Upper lobe of left lung (tissue), 6 donors: ENCODE data around the gene TMEM217. TPM values are rescaled to one million over a fixed set of nuclear protein-coding genes. Genes with fewer than 3 reads are reported as not detected.
"Not testable (repeated sequence)": the region's sequence is repeated elsewhere in the genome, so short reads cannot be mapped to it uniquely, and the experiment has no call there.

Experiments
- ATAC-seq, 2 donors: fragments of 200-7000 bp; cut with Tn5 transposase; one replicate each; pipeline ENCODE4 v1.9.1; 2022; ENCODE audit warnings: mild to moderate bottlenecking in 2 of 2, moderate library complexity in 2 of 2; ENCODE audit not compliant: low FRiP score in 2 of 2
- DNase-seq, 2 donors: peaks; one replicate each; pipeline ENCODE4 v3.0.0-alpha.2; 2019 to 2020
- H3K27ac ChIP-seq, 4 donors: fragments of 200-600 bp; sonication (generic); one replicate each; pipeline ENCODE4 v1.5.1; 2016 to 2019
- H3K27me3 ChIP-seq, 4 donors: fragments of 200-600 bp; sonication (generic); one replicate each; pipeline ENCODE4 v1.5.1; 2017 to 2019
- H3K36me3 ChIP-seq, 4 donors: fragments of 200-600 bp; sonication (generic); one replicate each; pipeline ENCODE4 v1.5.1; 2016 to 2019
- H3K4me1 ChIP-seq, 4 donors: fragments of 200-600 bp; sonication (generic); one replicate each; pipeline ENCODE4 v1.5.1; 2018 to 2019
- H3K4me3 ChIP-seq, 4 donors: fragments of 200-600 bp; sonication (generic); one replicate each; pipeline ENCODE4 v1.5.1; 2017 to 2019; ENCODE audit warnings: mild to moderate bottlenecking in 2 of 4, moderate library complexity in 1 of 4
- H3K9me3 ChIP-seq, 4 donors: fragments of 200-600 bp; sonication (generic); one replicate each; pipeline ENCODE4 v1.5.1; 2018 to 2019
- EP300 ChIP-seq, 4 donors: sonication (generic); formaldehyde crosslinking; IDR thresholded peaks; one replicate each; pipeline ENCODE4 v1.5.1; 2017; ENCODE audit warnings: antibody characterized with exemption in 4 of 4, control low read depth in 2 of 4
- POLR2A ChIP-seq, 4 donors: fragments of 450-650 bp; IDR thresholded peaks; one replicate each; pipeline ENCODE4 v1.5.1; 2016 to 2017; ENCODE audit warnings: antibody characterized with exemption in 4 of 4, mild to moderate bottlenecking in 2 of 4
- POLR2AphosphoS5 ChIP-seq, 2 donors: sonication (generic); formaldehyde crosslinking; IDR thresholded peaks; one replicate each; pipeline ENCODE4 v1.5.1; 2017; ENCODE audit warnings: antibody characterized with exemption in 2 of 2
- WGBS, 2 donors: methylation state at CpG; one replicate each; pipeline ENCODE4 v1.1.5; 2017 to 2018; 5-methylcytosine and 5-hydroxymethylcytosine counted together
- total RNA-seq, 6 donors: library from RNA; depleted of rRNA in 4 of 6; stranded (reverse); fragments of >200 nt in 4 of 6; gene quantifications; one replicate each; pipeline versions ENCODE4 v1.1.0 to v1.2.1, GENCODE V29; 2016 to 2021
- TF ChIP-seq, protein P1 (sequence below), 6 experiments: fragments of 450-650 bp in 4 of 6; fragments of 200-600 bp in 2 of 6; sonication (generic) in 2 of 6; IDR thresholded peaks; one replicate each; pipeline ENCODE4 v1.5.1; 2016 to 2019; ENCODE audit warnings: antibody characterized with exemption in 6 of 6
- donor health status: DM: no; HTN: no; CAD: no; lungs with moderate emphysema.
- donor health status: DM: no; HTN: yes; CAD: no; lungs with severe emphysema.

Gene TMEM217
- 1 to 10 TPM in 4 of 6 donors, under 1 TPM in 2; 0.67 to 3.4 (median 1.1) TPM for total RNA-seq

DNA sequence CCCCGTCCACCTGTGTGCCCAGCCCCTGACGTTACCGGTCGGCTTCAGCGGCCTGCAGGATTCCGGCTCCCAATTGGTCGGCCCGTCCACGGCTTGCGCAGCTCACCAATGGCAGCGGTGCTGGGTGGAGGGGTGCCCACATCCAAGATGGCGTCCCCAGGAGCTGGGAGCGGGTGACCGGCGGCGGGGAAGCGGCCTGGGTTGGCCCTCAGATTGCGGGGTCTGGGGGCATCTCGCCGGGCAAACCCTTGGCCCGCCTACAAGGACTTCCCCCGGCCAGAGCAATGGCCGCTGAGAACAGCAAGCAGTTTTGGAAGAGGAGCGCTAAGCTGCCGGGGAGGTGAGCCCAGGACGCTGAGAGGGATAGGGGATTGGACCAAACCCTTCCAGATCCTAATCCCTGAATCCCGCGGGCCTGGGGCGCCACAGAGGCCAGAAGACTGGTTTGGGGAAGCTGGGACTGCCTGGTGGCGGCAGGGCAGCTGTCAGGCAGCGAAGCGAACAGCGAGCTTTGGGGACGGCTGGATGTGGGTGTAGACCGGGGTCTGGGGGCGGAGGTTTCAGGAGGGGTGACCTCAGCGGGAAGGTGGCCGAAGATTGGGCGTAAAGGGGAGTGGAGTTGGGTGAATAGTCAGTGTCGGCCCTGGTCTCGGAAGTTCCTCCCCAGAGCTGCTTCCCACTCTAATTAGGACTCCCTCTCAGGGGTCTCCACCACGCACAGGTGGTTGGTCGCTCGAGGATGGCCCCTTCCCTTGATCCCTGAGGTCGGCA is at the start of gene TMEM217, which contains the start of gene TBC1D22B:
TSS of gene TMEM217 (minus strand) at position 511 of the 771 bp plus-strand sequence. CDS start 39,114 bp downstream, outside the sequence.
TSS of gene TBC1D22B (plus strand) at position 139 of the 771 bp plus-strand sequence. CDS start at position 285, 146 bp downstream.
- H3K27me3 ChIP-seq, result no peaks in the 10 kb centered on the region
- 0% methylated on average over 25 to 43 of the region's 45 CpGs for WGBS, 2 donors
- ATAC-seq, result peak; percentile 99 to 100
- TF ChIP-seq POLR2A (IDR thresholded peaks at IDR 0.05) (peak in 3 of 4 donors; percentile 44 to 83 (median 78)), POLR2AphosphoS5 (IDR thresholded peaks at IDR 0.05) (peak; percentile 64 to 84), EP300 (IDR thresholded peaks at IDR 0.05) (no peak)
- TF ChIP-seq, protein P1, sequence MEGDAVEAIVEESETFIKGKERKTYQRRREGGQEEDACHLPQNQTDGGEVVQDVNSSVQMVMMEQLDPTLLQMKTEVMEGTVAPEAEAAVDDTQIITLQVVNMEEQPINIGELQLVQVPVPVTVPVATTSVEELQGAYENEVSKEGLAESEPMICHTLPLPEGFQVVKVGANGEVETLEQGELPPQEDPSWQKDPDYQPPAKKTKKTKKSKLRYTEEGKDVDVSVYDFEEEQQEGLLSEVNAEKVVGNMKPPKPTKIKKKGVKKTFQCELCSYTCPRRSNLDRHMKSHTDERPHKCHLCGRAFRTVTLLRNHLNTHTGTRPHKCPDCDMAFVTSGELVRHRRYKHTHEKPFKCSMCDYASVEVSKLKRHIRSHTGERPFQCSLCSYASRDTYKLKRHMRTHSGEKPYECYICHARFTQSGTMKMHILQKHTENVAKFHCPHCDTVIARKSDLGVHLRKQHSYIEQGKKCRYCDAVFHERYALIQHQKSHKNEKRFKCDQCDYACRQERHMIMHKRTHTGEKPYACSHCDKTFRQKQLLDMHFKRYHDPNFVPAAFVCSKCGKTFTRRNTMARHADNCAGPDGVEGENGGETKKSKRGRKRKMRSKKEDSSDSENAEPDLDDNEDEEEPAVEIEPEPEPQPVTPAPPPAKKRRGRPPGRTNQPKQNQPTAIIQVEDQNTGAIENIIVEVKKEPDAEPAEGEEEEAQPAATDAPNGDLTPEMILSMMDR (IDR thresholded peaks at IDR 0.05), result peak in 1 of 6 experiments; percentile 27
- no peaks in the 10 kb centered on the region for H3K9me3 ChIP-seq
- H3K36me3 ChIP-seq, result no peaks in the 10 kb centered on the region
- DNase-seq, result peak; percentile 97 to 98
- H3K4me1 ChIP-seq, result peaks cover 15 to 36% (median 22%) of the 10 kb centered on the region in 4 donors
- H3K27ac ChIP-seq, result peak within 1 kb of the TSS; percentile 91 to 95 (median 94)
- H3K4me3 ChIP-seq, result peak within 1 kb of the TSS; percentile 68 to 82 (median 80)

DNA sequence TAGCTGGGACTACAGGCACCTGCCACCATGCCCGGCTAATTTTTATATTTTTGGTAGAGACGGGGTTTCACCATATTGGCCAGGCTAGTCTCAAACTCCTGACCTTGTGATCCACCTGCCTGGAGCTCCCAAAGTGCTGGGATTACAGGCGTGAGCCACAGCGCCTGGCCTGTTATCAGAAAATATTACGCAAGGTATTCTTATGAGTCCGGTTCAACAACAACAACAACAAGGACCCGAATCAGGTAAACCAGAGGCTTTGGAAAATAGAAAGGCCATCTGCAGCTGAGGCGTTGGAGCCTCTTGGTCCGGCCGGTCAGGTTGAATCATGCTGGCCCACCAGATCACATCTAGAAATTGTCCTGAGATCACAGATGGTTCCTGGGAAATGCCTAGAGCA is 49.5 kb upstream of the TMEM217 start:
- not testable (repeated sequence) for DNase-seq
- peak overlapping the region in 1 of 4 donors; percentile 58 for H3K27ac ChIP-seq

DNA sequence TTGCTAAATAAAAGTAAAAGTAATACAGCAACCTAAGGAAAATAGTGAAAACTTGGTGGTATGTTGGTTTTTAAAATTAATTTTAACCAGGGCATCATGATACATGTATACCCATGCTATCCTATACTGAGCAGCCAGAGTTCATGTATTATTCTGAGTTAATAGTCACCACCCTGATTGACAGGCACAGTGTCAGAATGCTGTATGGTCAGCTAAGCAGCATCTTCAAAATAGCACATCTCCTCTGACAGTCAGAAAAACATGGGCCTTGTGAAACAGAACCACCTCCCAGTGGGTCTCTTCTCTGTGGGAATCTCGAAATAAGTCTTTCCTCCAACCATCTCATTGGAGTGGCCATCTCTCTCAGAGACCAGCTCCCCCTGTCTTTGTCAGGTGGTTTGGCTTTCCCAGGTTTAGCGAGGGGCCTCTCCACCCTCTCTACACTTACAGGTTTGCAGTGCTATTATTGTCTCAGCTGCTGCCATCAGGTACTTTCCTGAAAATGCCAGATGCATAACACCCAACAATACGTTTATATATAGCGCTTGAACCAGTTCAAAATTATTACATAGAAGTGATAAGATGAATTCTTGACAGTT is 48.8 kb upstream of the TMEM217 start:
- no peak for ATAC-seq
- Histone ChIP-seq H3K4me1 (peaks cover 0 to 12% (median 5%) of the 10 kb centered on the region in 4 donors), H3K9me3 (no peaks in the 10 kb centered on the region), H3K4me3 (no peak overlapping the region), H3K36me3 (peaks cover 0 to 23% (median 9%) of the 10 kb centered on the region in 4 donors), H3K27ac (no peak overlapping the region), H3K27me3 (no peaks in the 10 kb centered on the region)
- 91 to 94% methylated on average over 4 of the region's 4 CpGs for WGBS, 2 donors
- no peak for DNase-seq
- TF ChIP-seq EP300 (IDR thresholded peaks at IDR 0.05) (no peak), POLR2A (IDR thresholded peaks at IDR 0.05) (no peak), POLR2AphosphoS5 (IDR thresholded peaks at IDR 0.05) (no peak)
- TF ChIP-seq, protein P1 (IDR thresholded peaks at IDR 0.05), result no peak

More for the DNA sequence above, 49.5 kb upstream of the TMEM217 start:
- WGBS, 2 donors, result 73 to 76% methylated on average over 10 of the region's 10 CpGs
- ATAC-seq, H3K9me3 ChIP-seq, H3K4me3 ChIP-seq, H3K27me3 ChIP-seq: not testable (repeated sequence)
- Histone ChIP-seq H3K36me3 (peaks cover 0 to 22% (median 9%) of the 10 kb centered on the region in 4 donors), H3K4me1 (peaks cover 0 to 12% (median 5%) of the 10 kb centered on the region in 4 donors)

DNA sequence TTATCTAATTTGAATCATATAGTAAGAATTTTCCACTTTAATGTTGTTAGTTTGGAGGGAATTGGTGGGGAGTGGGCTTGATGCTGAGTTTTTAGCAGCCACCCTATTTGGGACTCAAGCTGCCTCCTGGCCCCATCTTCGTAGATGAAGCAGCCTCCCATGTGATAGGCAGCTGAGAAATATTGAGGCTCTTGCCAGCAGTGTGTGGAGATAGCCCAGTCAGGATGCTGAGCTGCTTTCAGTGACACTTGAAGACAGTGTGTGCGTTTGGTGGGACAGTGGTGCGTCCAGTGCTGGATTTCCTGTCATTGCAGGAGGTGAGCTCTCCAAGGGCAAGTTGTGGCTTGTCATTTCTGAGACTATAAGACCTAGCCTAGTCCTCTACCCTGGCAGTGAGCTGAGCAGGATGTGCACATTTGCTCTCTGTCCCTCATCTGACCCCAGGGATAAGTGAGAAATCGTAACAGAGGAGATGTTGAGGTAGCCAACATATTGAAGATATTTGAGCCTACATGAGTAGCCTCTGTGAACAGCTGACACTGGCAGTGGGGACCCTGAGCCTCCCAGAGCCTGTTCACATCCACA is 48.0 kb upstream of the TMEM217 start:
- no peak for DNase-seq
- TF ChIP-seq, protein P1 (IDR thresholded peaks at IDR 0.05), result no peak
- TF ChIP-seq EP300 (IDR thresholded peaks at IDR 0.05), result no peak
- no peak for TF ChIP-seq POLR2A (IDR thresholded peaks at IDR 0.05)
- TF ChIP-seq POLR2AphosphoS5 (IDR thresholded peaks at IDR 0.05), result no peak
- H3K4me1 ChIP-seq, result peaks cover 0 to 12% (median 5%) of the 10 kb centered on the region in 4 donors
- no peak overlapping the region for H3K4me3 ChIP-seq
- H3K27ac ChIP-seq, result no peak overlapping the region
- H3K27me3 ChIP-seq, result no peaks in the 10 kb centered on the region
- 94 to 95% methylated on average over 4 of the region's 4 CpGs for WGBS, 2 donors
- ATAC-seq, result no peak
- no peaks in the 10 kb centered on the region for H3K9me3 ChIP-seq
- peaks cover 0 to 31% (median 9%) of the 10 kb centered on the region in 4 donors for H3K36me3 ChIP-seq

DNA sequence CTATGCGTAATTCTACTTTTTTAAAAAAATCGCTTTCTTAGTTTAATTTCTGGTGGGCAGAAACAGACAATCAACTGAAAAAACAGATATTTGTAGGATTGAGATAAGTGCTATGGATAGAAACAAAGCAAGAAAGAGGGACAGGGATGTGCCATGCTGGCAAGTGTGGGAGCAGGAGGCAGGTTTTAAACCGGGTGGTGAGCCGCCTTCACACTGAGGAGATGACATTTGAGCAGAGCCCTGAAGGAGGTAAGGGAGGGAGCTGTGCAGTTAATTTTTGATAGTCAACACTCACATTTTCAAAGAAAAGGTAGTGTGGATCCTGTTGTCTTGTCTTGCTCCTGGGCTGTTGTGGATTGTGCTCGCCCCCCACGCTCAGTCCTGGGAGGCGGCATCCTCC is 46.8 kb upstream of the TMEM217 start:
- DNase-seq (no peak), ATAC-seq (no peak)
- H3K27ac ChIP-seq, result no peak overlapping the region
- no peak overlapping the region for H3K4me3 ChIP-seq
- H3K9me3 ChIP-seq, result no peaks in the 10 kb centered on the region
- peaks cover 0 to 33% (median 9%) of the 10 kb centered on the region in 4 donors for H3K36me3 ChIP-seq
- TF ChIP-seq POLR2A (IDR thresholded peaks at IDR 0.05) (no peak), EP300 (IDR thresholded peaks at IDR 0.05) (no peak), POLR2AphosphoS5 (IDR thresholded peaks at IDR 0.05) (no peak)
- TF ChIP-seq, protein P1 (IDR thresholded peaks at IDR 0.05), result no peak
- peaks cover 0 to 12% (median 5%) of the 10 kb centered on the region in 4 donors for H3K4me1 ChIP-seq
- 93 to 95% methylated on average over 7 of the region's 7 CpGs for WGBS, 2 donors
- no peaks in the 10 kb centered on the region for H3K27me3 ChIP-seq
